ENCODE results near the gene SSNA1. TPM values are rescaled to one million over a fixed set of nuclear protein-coding genes. Genes with fewer than 3 reads are reported as not detected.

SSNA1 gene
- polyA plus RNA-seq, 1 donor from 2014 or later, result 170 TPM

GRCh38 chr9:137224830-137225694, 36.6 kb downstream of the SSNA1 start, which contains the start of gene CYSRT1:
CYSRT1 (plus strand) TSS chr9:137225174; CDS start chr9:137225622, 448 bp downstream.
- Histone ChIP-seq H3K27me3 (ENCODE audit: insufficient read depth, low read depth, low read length) (no peaks in the 10 kb centered on the region), H3K4me3 (ENCODE audit: low read length) (peak within 1 kb of the TSS; percentile 98), H3F3A (ENCODE audit: insufficient read depth, low read length, poor library complexity, severe bottlenecking) (no peaks in the 10 kb centered on the region), H3K36me3 (ENCODE audit: insufficient read depth, low read length) (no peaks in the 10 kb centered on the region), H3K9ac (ENCODE audit: low read length) (peak within 1 kb of the TSS; percentile 89), H3K9me3 (ENCODE audit: low read length) (no peaks in the 10 kb centered on the region), H2AFZ (ENCODE audit: low read depth, low read length) (peak within 1 kb of the TSS; percentile 91), H3K79me2 (replicated peaks; ENCODE audit: insufficient read depth, low read length) (no peaks in the 10 kb centered on the region), H4K20me1 (ENCODE audit: insufficient read depth) (no peaks in the 10 kb centered on the region), H3K9me2 (ENCODE audit: insufficient read depth, low read length) (no peaks in the 10 kb centered on the region), H3K4me2 (ENCODE audit: low read length) (peak within 1 kb of the TSS; percentile 89), H3K27ac (ENCODE audit: low read length) (peak within 1 kb of the TSS; percentile 61)
- TF ChIP-seq SMC3 (conservative IDR thresholded peaks at IDR 0.05; ENCODE audit: poor library complexity) (no peak), EP300 (conservative IDR thresholded peaks at IDR 0.05; ENCODE audit: poor library complexity, severe bottlenecking) (no peak), POLR2AphosphoS5 (IDR thresholded peaks at IDR 0.05) (no peak), CTCF (IDR thresholded peaks at IDR 0.05; ENCODE audit: poor library complexity, severe bottlenecking) (no peak), REST (IDR thresholded peaks at IDR 0.05; ENCODE audit: borderline replicate concordance) (no peak), MXI1 (conservative IDR thresholded peaks at IDR 0.05; ENCODE audit: poor library complexity, severe bottlenecking) (no peak), TAF1 (IDR thresholded peaks at IDR 0.05; ENCODE audit: low read depth) (no peak), RAD21 (conservative IDR thresholded peaks at IDR 0.05) (no peak), EZH2 (IDR thresholded peaks at IDR 0.05; ENCODE audit: borderline replicate concordance, insufficient read depth, low read length, poor library complexity, severe bottlenecking) (no peak)

GRCh38 chr9:137225699-137226331, 37.3 kb downstream of the SSNA1 start:
- no peaks in the 10 kb centered on the region for H3F3A ChIP-seq (ENCODE audit: insufficient read depth, low read length, poor library complexity, severe bottlenecking)
- no peaks in the 10 kb centered on the region for H3K9me3 ChIP-seq (ENCODE audit: low read length)
- TF ChIP-seq TAF1 (IDR thresholded peaks at IDR 0.05; ENCODE audit: low read depth) (no peak), REST (IDR thresholded peaks at IDR 0.05; ENCODE audit: borderline replicate concordance) (no peak), SMC3 (conservative IDR thresholded peaks at IDR 0.05; ENCODE audit: poor library complexity) (no peak), RAD21 (conservative IDR thresholded peaks at IDR 0.05) (no peak), CTCF (IDR thresholded peaks at IDR 0.05; ENCODE audit: poor library complexity, severe bottlenecking) (no peak)

More at GRCh38 chr9:137225699-137226331, 37.3 kb downstream of the SSNA1 start:
- H4K20me1 ChIP-seq (ENCODE audit: insufficient read depth), result no peaks in the 10 kb centered on the region
- no peaks in the 10 kb centered on the region for H3K36me3 ChIP-seq (ENCODE audit: insufficient read depth, low read length)
- no peaks in the 10 kb centered on the region for H3K27me3 ChIP-seq (ENCODE audit: insufficient read depth, low read depth, low read length)
- no peak overlapping the region for H3K9ac ChIP-seq (ENCODE audit: low read length)
- no peaks in the 10 kb centered on the region for H3K9me2 ChIP-seq (ENCODE audit: insufficient read depth, low read length)
- no peak overlapping the region for H3K4me3 ChIP-seq (ENCODE audit: low read length)
- no peak overlapping the region for H3K4me2 ChIP-seq (ENCODE audit: low read length)
- no peaks in the 10 kb centered on the region for H3K79me2 ChIP-seq (replicated peaks; ENCODE audit: insufficient read depth, low read length)
- H3K27ac ChIP-seq (ENCODE audit: low read length), result no peak overlapping the region
- no peak overlapping the region for H2AFZ ChIP-seq (ENCODE audit: low read depth, low read length)

Data from neural cell (in vitro differentiated cells).